GM21717 (cell line): ENCODE data around the gene GMDS.

Source experiments
- ATAC-seq: cut with Tn5 transposase; IDR thresholded peaks from one replicate; pipeline ENCODE4 v1.9.1; 2021; ENCODE audit warnings: mild to moderate bottlenecking, moderate library complexity; ENCODE audit not compliant: unreplicated experiment

Gene GMDS

GRCh38 chr6:1729133-1729749 lies 516.2 kb downstream of the GMDS start:
- no peak for ATAC-seq

- ATAC-seq, result no peak
Measured at GRCh38 chr6:1726341-1726768, 519.0 kb downstream of the GMDS start.

DNA sequence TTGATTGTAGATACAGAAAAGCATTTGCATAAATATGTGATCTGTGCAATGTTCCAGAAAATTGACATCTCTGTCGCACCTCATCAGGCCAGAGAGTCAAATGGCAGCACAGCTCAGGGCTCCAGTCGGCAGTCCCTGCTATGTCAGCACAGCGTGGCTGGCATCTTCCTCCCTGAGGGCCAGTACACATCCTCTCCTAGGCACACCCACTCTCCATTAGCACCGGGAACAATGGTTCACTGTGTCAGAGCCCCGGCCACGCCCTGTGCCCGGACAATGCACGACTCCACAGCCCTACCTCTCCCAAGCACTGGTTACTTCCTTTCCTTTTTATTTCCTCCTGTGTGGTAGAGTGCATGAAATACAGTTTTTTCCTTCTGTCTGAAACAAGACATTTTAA lies 520.8 kb downstream of the GMDS start:
- ATAC-seq, result no peak

DNA sequence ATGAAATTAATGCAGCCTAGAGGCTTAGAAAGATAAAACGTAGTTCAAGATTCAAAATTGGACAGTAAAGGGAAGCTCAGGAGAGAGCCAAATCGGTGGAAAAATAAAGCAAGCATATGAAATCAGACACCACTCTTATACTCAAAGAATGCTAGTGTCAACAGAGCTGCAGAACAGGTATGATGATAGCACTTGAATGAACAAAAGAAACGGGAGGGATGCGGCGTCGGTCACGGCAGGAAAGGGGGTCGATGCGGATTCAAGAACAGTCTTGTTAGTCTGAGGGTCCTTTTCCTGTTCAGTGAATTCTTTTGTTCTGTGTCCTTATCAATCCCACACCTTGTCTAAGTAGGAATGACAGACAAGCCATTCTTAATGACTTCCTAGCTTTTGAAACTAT lies 521.3 kb downstream of the GMDS start:
- no peak for ATAC-seq

DNA sequence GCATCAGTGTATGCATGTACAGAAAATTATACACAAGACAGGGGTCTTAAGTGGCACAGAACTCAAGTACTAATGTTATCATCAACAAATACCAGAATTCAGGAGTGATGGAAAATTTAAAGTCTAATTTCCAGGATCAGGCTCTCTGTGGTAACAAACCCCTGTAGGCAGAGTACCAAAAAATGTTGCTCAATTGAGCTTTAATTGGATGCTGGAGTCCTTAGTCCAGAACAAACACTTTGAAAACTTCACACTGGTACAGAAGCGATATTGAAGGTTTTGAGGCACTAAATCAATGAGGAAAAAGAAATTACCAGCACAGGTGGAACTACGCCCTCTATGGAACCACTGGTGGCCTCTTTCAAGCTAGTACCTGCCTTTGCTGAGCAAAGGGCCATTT lies 522.6 kb downstream of the GMDS start:
- no peak for ATAC-seq

DNA sequence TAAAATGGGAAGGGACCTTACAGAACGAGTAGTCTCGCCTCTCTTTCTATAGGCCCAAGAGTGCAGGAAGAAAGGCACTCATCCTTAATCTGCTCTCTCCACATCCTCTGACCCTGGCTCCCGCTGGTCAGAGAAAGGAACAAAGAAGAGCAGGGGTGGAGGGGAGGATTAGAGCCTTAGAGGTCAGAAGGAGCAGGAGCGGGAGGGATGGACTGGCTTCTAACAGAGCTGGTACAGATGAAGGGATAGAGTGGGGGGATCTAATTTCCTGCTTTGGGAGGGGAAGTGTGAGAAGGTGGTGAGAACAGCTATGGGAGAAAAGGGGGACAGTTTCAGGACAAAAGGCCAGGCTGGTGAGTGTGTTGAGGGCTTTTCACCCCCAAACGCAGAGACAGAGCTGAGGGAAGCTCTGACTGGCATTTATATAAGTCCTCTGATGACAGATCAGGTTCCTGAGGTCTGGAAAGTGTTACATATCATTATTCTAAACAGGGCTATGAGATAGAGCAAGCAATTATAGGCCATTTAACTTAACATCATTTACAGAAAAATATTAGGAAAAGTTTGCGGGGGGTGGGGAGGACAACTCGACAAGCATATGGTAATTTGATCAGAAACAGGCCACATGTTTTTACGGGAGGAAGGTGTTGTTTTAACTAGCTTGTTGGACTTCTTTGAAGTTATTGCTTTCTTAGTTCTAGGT lies 524.6 kb downstream of the GMDS start:
- no peak for ATAC-seq

DNA sequence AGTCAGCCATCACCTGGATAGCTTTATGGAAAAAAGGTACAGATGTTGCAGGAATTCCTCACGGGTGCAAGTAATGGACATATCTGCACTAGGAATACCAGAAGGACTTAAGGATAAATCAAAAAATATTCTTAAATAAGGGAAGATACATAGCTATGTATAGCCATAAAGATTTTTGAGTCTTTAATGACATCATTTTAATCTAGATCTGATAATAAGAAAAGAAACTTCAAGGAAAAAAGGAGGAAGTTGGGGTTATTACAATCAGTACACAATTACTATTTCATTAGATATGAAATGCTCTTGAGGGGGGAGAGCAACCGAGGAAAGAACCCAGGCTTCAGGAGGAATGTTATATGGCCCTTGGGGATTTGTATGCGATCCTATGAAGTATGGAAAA lies 525.5 kb downstream of the GMDS start:
- ATAC-seq, result no peak

DNA sequence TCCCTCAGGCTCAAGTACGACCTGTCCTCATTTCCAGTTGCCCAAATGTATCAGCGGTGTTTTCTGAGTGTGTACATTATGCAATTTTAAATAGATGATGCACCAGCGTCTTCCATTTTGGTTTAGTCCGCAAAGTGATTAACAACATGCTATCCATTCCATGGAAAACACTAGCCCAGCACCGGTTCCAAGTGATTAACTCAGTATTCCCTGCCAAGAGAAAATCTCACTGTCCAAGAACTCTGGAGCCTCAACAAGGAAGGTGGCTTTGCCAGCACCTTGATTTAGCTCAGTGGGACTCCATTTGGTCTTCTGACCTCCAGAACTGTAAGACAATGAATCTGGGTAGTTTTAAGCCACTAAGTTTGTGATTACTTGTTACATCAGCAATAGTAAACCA lies 528.5 kb downstream of the GMDS start:
- ATAC-seq, result no peak

DNA sequence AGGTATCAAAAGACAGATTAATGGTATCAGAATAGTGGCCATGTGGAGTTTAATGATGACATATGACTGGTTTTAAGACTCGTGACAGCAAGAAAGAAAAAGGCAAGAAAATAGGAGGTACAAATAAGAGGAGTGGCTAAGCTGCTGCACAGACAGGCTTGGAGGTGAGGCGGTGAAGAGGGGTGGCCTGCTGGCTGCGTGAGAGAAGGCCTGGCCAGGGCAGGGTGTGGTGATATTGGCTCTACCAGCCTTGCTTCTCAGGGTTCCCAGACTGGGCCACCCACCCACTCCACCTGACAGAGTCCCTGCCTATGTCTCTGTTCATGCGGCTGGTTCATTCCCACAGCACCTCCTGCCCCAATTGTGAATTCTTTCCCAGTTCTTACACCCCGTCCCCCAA lies 529.0 kb downstream of the GMDS start:
- no peak for ATAC-seq

GRCh38 chr6:1715336-1715735 lies 530.1 kb downstream of the GMDS start:
- ATAC-seq, result no peak

GRCh38 chr6:1714654-1715053 lies 530.8 kb downstream of the GMDS start:
- no peak for ATAC-seq

- ATAC-seq, result no peak
Measured at GRCh38 chr6:1713016-1713600, 532.3 kb downstream of the GMDS start.

DNA sequence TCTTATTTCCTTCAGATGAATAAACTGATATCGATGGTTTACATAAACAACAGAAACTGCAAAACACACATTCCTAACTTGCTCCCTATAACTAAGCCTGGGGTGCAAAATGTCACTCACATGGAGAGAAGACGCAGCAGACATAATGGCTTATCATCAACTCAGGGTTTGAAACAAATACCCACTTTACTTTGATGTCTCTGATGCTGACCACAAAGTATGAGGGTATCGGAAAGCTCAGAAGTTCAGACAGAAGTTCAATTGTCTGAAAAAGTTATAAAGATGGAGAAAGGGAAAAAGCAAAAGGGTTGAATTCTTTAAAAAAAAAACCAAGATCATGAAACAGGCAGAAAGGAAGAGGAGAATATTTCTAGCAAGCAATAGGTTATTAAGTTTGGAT lies 533.0 kb downstream of the GMDS start:
- no peak for ATAC-seq

- no peak for ATAC-seq
Measured at GRCh38 chr6:1711136-1711535, 534.3 kb downstream of the GMDS start.

DNA sequence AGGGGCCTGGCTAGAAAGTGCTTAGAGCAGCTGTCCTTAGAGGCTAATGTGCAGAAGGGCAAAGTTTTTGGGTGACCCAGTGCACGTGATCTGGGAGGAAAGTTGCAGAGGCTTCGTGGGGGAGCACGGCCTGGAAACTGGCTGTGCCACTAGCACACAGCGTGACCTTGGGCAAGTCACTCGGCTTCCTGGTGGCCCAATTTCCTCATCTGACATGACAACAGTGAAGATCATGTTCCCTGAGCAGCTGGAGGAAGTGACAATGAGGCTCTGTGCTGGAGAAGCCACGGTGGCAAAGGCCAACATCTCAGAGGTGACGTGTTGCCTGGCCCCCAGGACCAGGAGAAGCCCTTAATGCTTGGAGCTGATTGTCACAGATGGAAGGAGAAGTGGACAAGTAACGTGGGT lies 536.2 kb downstream of the GMDS start:
- no peak for ATAC-seq

DNA sequence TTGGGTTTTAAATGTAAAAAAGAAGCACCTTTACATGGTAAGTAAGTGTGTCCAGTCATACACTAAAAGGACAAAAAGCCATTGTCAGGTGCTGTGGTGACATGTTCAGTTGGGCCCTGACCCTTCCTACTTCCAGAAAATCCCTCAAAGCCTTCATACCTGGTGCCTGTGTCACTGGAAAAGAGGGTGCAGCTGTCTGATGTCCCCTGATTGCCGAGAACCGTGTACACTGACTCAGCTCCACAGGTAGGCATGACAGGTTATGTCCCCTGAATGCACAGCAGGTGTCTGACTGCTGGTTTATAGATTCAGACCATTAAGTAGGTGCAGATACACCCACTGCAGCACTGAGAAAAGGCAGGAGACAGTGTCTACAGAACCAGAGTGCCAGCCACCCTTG lies 536.6 kb downstream of the GMDS start:
- ATAC-seq, result no peak

DNA sequence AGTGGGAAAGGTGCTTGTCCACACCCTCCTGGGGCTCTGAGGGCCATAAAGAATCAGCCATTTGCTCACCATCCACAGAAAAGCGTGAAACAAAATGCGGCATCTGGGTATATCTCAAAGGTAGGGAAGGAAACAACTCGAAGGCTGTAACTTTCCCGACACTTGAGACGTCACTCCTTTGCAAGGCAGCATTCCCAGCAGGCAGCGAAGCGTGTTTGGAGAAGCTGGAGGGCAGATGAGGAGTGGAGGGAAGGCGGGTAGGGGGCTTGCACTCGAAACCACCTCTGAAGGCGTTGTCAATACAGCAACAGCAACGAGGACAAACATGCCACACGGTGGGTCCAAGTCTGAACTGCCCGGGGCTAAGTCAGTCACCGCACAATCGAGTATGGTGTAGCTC lies 537.3 kb downstream of the GMDS start:
- ATAC-seq, result no peak

- ATAC-seq, result no peak
Measured at GRCh38 chr6:1705630-1706029, 539.8 kb downstream of the GMDS start.

DNA sequence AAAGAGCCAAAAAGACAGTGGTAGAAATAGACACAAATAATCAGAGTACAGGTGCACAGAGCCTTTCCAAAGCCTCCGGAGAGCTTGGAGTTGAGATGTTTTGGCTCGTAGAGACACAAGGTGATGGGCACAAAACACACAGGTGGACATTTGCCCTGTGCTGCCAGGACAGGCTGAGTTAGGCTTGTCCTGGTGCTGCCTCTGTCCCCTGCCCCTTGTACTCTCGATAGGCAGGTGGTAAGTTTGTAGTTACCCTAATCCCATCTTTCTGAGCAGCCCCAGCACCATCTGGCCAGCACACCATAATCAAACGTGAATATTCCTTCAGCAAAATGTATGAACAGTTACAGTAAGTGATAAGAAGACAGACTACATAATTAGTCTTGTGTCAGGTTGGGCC lies 540.2 kb downstream of the GMDS start:
- no peak for ATAC-seq

GRCh38 chr6:1704711-1705110 lies 540.7 kb downstream of the GMDS start:
- ATAC-seq, result no peak

GRCh38 chr6:1703923-1704322 lies 541.5 kb downstream of the GMDS start:
- ATAC-seq, result no peak

DNA sequence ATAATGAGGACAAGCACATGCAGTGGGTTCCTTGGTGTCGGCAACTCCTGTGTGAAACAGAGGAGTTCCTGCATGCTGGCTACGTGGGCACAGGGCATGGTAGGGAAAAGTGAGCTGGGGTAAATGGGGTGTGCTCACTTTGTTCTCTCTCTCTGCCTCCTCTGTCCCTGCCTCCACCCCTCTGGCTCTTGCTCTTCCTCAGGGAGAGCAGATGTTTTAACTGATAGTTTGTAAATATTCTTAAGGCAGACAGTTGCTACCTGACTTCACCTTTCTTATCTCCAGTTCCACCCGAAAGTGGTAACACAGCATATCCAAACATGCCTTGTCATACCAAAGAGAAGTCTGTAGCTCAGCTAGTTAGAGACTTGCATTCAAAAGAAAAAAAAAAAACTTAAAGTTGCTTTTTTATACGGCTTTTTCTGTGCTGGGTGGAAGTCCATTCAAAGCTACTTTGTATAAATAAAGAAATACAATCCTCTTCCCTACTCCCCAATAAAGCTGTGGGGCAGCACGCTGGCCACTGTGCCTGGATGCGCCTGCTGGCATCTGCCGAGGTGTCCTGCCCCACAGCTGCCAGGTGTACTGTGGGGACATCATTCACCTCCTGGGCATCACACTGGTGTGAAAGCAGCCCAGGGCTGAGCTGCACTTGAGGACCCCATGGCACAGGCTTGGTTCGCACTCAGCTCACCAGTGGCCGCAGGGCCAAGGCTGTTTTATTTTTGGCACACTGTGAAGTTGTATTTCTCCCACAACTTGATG lies 542.1 kb downstream of the GMDS start:
- ATAC-seq, result no peak
